Neural cell (in vitro differentiated cells): ENCODE data around the gene ZC2HC1B.

ENCODE experiments used
- EP300 ChIP-seq: fragments of 450-650 bp; conservative IDR thresholded peaks from 2 replicates; pipeline ENCODE4 v1.6.1; 2014; ENCODE audit warnings: antibody characterized with exemption, mild to moderate bottlenecking, moderate library complexity; ENCODE audit not compliant: poor library complexity, severe bottlenecking
- EZH2 ChIP-seq: fragments of 200-600, 300-800 bp; shearing (Covaris generic), sonication (generic); IDR thresholded peaks from 2 replicates; pipeline ENCODE4 v1.6.1; 2014; ENCODE audit warnings: antibody characterized with exemption, low read length, borderline replicate concordance, mild to moderate bottlenecking; ENCODE audit not compliant: insufficient read depth, poor library complexity, severe bottlenecking
- MXI1 ChIP-seq: fragments of 450-650 bp; conservative IDR thresholded peaks from 2 replicates; pipeline ENCODE4 v1.6.1; 2014; ENCODE audit warnings: antibody characterized with exemption, mild to moderate bottlenecking; ENCODE audit not compliant: poor library complexity, severe bottlenecking
- POLR2AphosphoS5 ChIP-seq: IDR thresholded peaks from 2 replicates; pipeline ENCODE4 v1.6.1; 2012
- RAD21 ChIP-seq: fragments of 450-650 bp; conservative IDR thresholded peaks from 2 replicates; pipeline ENCODE4 v1.6.1; 2014; ENCODE audit warnings: antibody characterized with exemption, mild to moderate bottlenecking, moderate library complexity
- REST ChIP-seq: IDR thresholded peaks from 2 replicates; pipeline ENCODE4 v1.6.1; 2012; ENCODE audit warnings: borderline replicate concordance
- SMC3 ChIP-seq: fragments of 450-650 bp; conservative IDR thresholded peaks from 2 replicates; pipeline ENCODE4 v1.6.1; 2014; ENCODE audit warnings: antibody characterized with exemption, mild to moderate bottlenecking, moderate library complexity; ENCODE audit not compliant: poor library complexity
- TAF1 ChIP-seq: IDR thresholded peaks from 2 replicates; pipeline ENCODE4 v1.6.1; 2012; ENCODE audit warnings: low read depth
- TF ChIP-seq, protein P1 (sequence below): fragments of 450-650 bp; IDR thresholded peaks from 2 replicates; pipeline ENCODE4 v1.5.1; 2014; ENCODE audit warnings: antibody characterized with exemption, mild to moderate bottlenecking, moderate library complexity; ENCODE audit not compliant: poor library complexity, severe bottlenecking

GRCh38 chr6:143974089-143974488, 109.8 kb downstream of the ZC2HC1B start:
- TF ChIP-seq, protein P1, sequence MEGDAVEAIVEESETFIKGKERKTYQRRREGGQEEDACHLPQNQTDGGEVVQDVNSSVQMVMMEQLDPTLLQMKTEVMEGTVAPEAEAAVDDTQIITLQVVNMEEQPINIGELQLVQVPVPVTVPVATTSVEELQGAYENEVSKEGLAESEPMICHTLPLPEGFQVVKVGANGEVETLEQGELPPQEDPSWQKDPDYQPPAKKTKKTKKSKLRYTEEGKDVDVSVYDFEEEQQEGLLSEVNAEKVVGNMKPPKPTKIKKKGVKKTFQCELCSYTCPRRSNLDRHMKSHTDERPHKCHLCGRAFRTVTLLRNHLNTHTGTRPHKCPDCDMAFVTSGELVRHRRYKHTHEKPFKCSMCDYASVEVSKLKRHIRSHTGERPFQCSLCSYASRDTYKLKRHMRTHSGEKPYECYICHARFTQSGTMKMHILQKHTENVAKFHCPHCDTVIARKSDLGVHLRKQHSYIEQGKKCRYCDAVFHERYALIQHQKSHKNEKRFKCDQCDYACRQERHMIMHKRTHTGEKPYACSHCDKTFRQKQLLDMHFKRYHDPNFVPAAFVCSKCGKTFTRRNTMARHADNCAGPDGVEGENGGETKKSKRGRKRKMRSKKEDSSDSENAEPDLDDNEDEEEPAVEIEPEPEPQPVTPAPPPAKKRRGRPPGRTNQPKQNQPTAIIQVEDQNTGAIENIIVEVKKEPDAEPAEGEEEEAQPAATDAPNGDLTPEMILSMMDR: no peak
- TF ChIP-seq EZH2 (no peak), MXI1 (no peak), POLR2AphosphoS5 (no peak), REST (no peak), SMC3 (no peak), TAF1 (no peak), EP300 (no peak), RAD21 (no peak)
